Naive thymus-derived CD8-positive, alpha-beta T cell (primary cell): ENCODE measurements around the gene SRC. TPM values are rescaled to one million over a fixed set of nuclear protein-coding genes. Genes with fewer than 3 reads are reported as not detected.

Experiments
- ATAC-seq, 2 donors: fragments of 150-1000 bp; cut with Tn5 transposase in 1 of 2; sonication (Bioruptor Pico), chemical (Tn5 transposase) in 1 of 2; 1 replicate in 1 of 2; 2 replicates in 1 of 2; pipeline ENCODE4 v1.10.0; 2021; ENCODE audit warnings: mild to moderate bottlenecking in 2 of 2, moderate library complexity in 2 of 2
- POLR2A ChIA-PET: fragments of 350-600 bp; sonication (Branson Sonifier 250); formaldehyde crosslinking; loops from one replicate; lab custom pipeline; 2021; ENCODE audit warnings: antibody characterized with exemption; lab: Charles Lee
- DNase-seq, 10 donors: peaks; one replicate each; pipeline versions ENCODE4 v3.0.0 to v3.0.0-alpha.2; 2020 to 2022
- H3K27ac Mint-ChIP-seq, 10 donors: one replicate each; pipeline ENCODE4 v1.8.0; 2020 to 2022; ENCODE audit warnings: mild to moderate bottlenecking in 10 of 10, mixed read lengths in 10 of 10, moderate library complexity in 4 of 10, inconsistent platforms in 1 of 10
- H3K27me3 Mint-ChIP-seq, 5 donors: one replicate each; pipeline ENCODE4 v1.8.0; 2021 to 2022; ENCODE audit warnings: mixed read lengths in 5 of 5
- H3K36me3 Mint-ChIP-seq, 3 donors: one replicate each; pipeline ENCODE4 v1.8.0; 2020 to 2022; ENCODE audit warnings: mixed read lengths in 3 of 3, mild to moderate bottlenecking in 2 of 3, inconsistent platforms in 1 of 3
- H3K4me1 Mint-ChIP-seq, 4 donors: one replicate each; pipeline ENCODE4 v1.8.0; 2021 to 2022; ENCODE audit warnings: mixed read lengths in 4 of 4
- H3K4me3 Mint-ChIP-seq, 10 donors: one replicate each; pipeline ENCODE4 v1.8.0; 2020 to 2022; ENCODE audit warnings: mild to moderate bottlenecking in 10 of 10, mixed read lengths in 10 of 10, moderate library complexity in 6 of 10, inconsistent platforms in 1 of 10
- H3K9me3 Mint-ChIP-seq, 9 donors: one replicate each; pipeline ENCODE4 v1.8.0; 2020 to 2022; ENCODE audit warnings: mixed read lengths in 9 of 9, mild to moderate bottlenecking in 3 of 9, inconsistent platforms in 1 of 9, moderate library complexity in 1 of 9
- polyA plus RNA-seq, 3 donors: library from polyadenylated mRNA; unstranded; fragments of 300-500 nt; fragmentation: Illumina TruSeq; gene quantifications; one replicate each; pipeline ENCODE4 v1.2.3, GENCODE V29; 2021
- total RNA-seq, 8 experiments: library from RNA in 2 of 8; stranded (reverse) in 2 of 8; gene quantifications; one replicate each; pipeline ENCODE4 v1.2.3 and lab custom pipeline; 2021 to 2026

Gene SRC
- total and polyA plus RNA-seq, 5 experiments from 2014 or later, result 0.07 to 2.4 (median 0.60) TPM; not detected in 2

- peaks cover 16 to 43% (median 42%) of the 10 kb centered on the region in 5 donors for H3K27me3 Mint-ChIP-seq
- no peaks in the 10 kb centered on the region for H3K9me3 Mint-ChIP-seq
- no peak overlapping the region for H3K27ac Mint-ChIP-seq
- DNase-seq (no peak), ATAC-seq (no peak)
- H3K4me1 Mint-ChIP-seq, result peaks cover 0 to 6% (median 3%) of the 10 kb centered on the region in 4 donors
- peaks cover 0 to 3% (median 0%) of the 10 kb centered on the region in 3 donors for H3K36me3 Mint-ChIP-seq
- H3K4me3 Mint-ChIP-seq, result no peak overlapping the region
- POLR2A ChIA-PET, result no interaction called here
Measured at GRCh38 chr20:37423545-37423944, 77.6 kb downstream of the SRC start.

GRCh38 chr20:37424062-37424851, 78.3 kb downstream of the SRC start:
- peaks cover 0 to 6% (median 3%) of the 10 kb centered on the region in 4 donors for H3K4me1 Mint-ChIP-seq
- no peak for DNase-seq
- H3K36me3 Mint-ChIP-seq, result peaks cover 0 to 3% (median 0%) of the 10 kb centered on the region in 3 donors
- peaks cover 16 to 43% (median 42%) of the 10 kb centered on the region in 5 donors for H3K27me3 Mint-ChIP-seq
- H3K4me3 Mint-ChIP-seq, result no peak overlapping the region
- no peaks in the 10 kb centered on the region for H3K9me3 Mint-ChIP-seq
- ATAC-seq, result no peak
- peak overlapping the region in 1 of 10 donors; percentile 40 for H3K27ac Mint-ChIP-seq
- POLR2A ChIA-PET, result no interaction called here

GRCh38 chr20:37425103-37425625, 79.2 kb downstream of the SRC start:
- ATAC-seq (no peak), DNase-seq (no peak)
- Mint-ChIP-seq H3K4me3 (no peak overlapping the region), H3K27ac (no peak overlapping the region), H3K9me3 (no peaks in the 10 kb centered on the region), H3K27me3 (peaks cover 16 to 42% (median 40%) of the 10 kb centered on the region in 5 donors), H3K36me3 (peaks cover 0 to 3% (median 0%) of the 10 kb centered on the region in 3 donors), H3K4me1 (peaks cover 0 to 6% (median 3%) of the 10 kb centered on the region in 4 donors)
- POLR2A ChIA-PET, result no interaction called here

GRCh38 chr20:37426106-37426505, 80.2 kb downstream of the SRC start:
- no peak overlapping the region for H3K27ac Mint-ChIP-seq
- DNase-seq (no peak), ATAC-seq (no peak)
- peaks cover 0 to 6% (median 3%) of the 10 kb centered on the region in 4 donors for H3K4me1 Mint-ChIP-seq
- peaks cover 10 to 37% (median 31%) of the 10 kb centered on the region in 5 donors for H3K27me3 Mint-ChIP-seq
- H3K36me3 Mint-ChIP-seq, result peaks cover 0 to 3% (median 0%) of the 10 kb centered on the region in 3 donors
- no peak overlapping the region for H3K4me3 Mint-ChIP-seq
- no peaks in the 10 kb centered on the region for H3K9me3 Mint-ChIP-seq
- POLR2A ChIA-PET, result no interaction called here

GRCh38 chr20:37426978-37427377, 81.0 kb downstream of the SRC start:
- Mint-ChIP-seq H3K27ac (no peak overlapping the region), H3K4me3 (no peak overlapping the region), H3K9me3 (no peaks in the 10 kb centered on the region), H3K27me3 (peaks cover 8 to 31% (median 24%) of the 10 kb centered on the region in 5 donors), H3K4me1 (peaks cover 0 to 4% (median 2%) of the 10 kb centered on the region in 4 donors), H3K36me3 (peaks cover 0 to 3% (median 0%) of the 10 kb centered on the region in 3 donors)
- ATAC-seq, result no peak
- POLR2A ChIA-PET, result no interaction called here
- DNase-seq, result no peak

- ATAC-seq, result no peak
- Mint-ChIP-seq H3K4me3 (no peak overlapping the region), H3K9me3 (no peaks in the 10 kb centered on the region), H3K4me1 (no peaks in the 10 kb centered on the region), H3K27me3 (peaks cover 0 to 6% (median 4%) of the 10 kb centered on the region in 5 donors), H3K27ac (no peak overlapping the region), H3K36me3 (no peaks in the 10 kb centered on the region)
- POLR2A ChIA-PET, result no interaction called here
- no peak for DNase-seq
Measured at GRCh38 chr20:37430044-37430443, 84.1 kb downstream of the SRC start.

- Mint-ChIP-seq H3K9me3 (no peaks in the 10 kb centered on the region), H3K27ac (no peak overlapping the region), H3K27me3 (no peaks in the 10 kb centered on the region), H3K4me1 (no peaks in the 10 kb centered on the region), H3K4me3 (no peak overlapping the region), H3K36me3 (no peaks in the 10 kb centered on the region)
- no peak for ATAC-seq
- POLR2A ChIA-PET, result no interaction called here
- peak in 1 of 10 donors; percentile 49 for DNase-seq
Measured at GRCh38 chr20:37430778-37431460, 85.0 kb downstream of the SRC start.

GRCh38 chr20:37431786-37432185, 85.8 kb downstream of the SRC start:
- no peaks in the 10 kb centered on the region for H3K9me3 Mint-ChIP-seq
- no peaks in the 10 kb centered on the region for H3K36me3 Mint-ChIP-seq
- peaks cover 0 to 3% (median 2%) of the 10 kb centered on the region in 5 donors for H3K27me3 Mint-ChIP-seq
- H3K4me3 Mint-ChIP-seq, result no peak overlapping the region
- peak in 1 of 10 donors; percentile 34 for DNase-seq
- POLR2A ChIA-PET, result no interaction called here
- H3K4me1 Mint-ChIP-seq, result no peaks in the 10 kb centered on the region
- no peak for ATAC-seq
- H3K27ac Mint-ChIP-seq, result no peak overlapping the region

- Mint-ChIP-seq H3K9me3 (no peaks in the 10 kb centered on the region), H3K27me3 (peaks cover 0 to 11% (median 3%) of the 10 kb centered on the region in 5 donors), H3K27ac (no peak overlapping the region), H3K36me3 (no peaks in the 10 kb centered on the region), H3K4me3 (no peak overlapping the region), H3K4me1 (no peaks in the 10 kb centered on the region)
- ATAC-seq (no peak), DNase-seq (no peak)
- POLR2A ChIA-PET, result no interaction called here
Measured at GRCh38 chr20:37432606-37433005, 86.7 kb downstream of the SRC start.

- H3K4me3 Mint-ChIP-seq, result no peak overlapping the region
- DNase-seq (peak in 1 of 10 donors; percentile 51), ATAC-seq (no peak)
- H3K27me3 Mint-ChIP-seq, result peaks cover 1 to 32% (median 12%) of the 10 kb centered on the region in 5 donors
- H3K9me3 Mint-ChIP-seq, result no peaks in the 10 kb centered on the region
- no peaks in the 10 kb centered on the region for H3K4me1 Mint-ChIP-seq
- H3K36me3 Mint-ChIP-seq, result no peaks in the 10 kb centered on the region
- no peak overlapping the region for H3K27ac Mint-ChIP-seq
- POLR2A ChIA-PET, result no interaction called here
Measured at GRCh38 chr20:37435607-37436006, 89.7 kb downstream of the SRC start.

GRCh38 chr20:37436527-37437186, 90.7 kb downstream of the SRC start:
- POLR2A ChIA-PET, result no interaction called here
- Mint-ChIP-seq H3K27me3 (peaks cover 1 to 32% (median 12%) of the 10 kb centered on the region in 5 donors), H3K9me3 (no peaks in the 10 kb centered on the region), H3K36me3 (no peaks in the 10 kb centered on the region), H3K27ac (no peak overlapping the region), H3K4me3 (no peak overlapping the region), H3K4me1 (no peaks in the 10 kb centered on the region)
- ATAC-seq (no peak), DNase-seq (no peak)

GRCh38 chr20:37437676-37438075, 91.7 kb downstream of the SRC start:
- POLR2A ChIA-PET, result no interaction called here
- Mint-ChIP-seq H3K27me3 (peaks cover 1 to 32% (median 12%) of the 10 kb centered on the region in 5 donors), H3K4me3 (no peak overlapping the region), H3K36me3 (no peaks in the 10 kb centered on the region), H3K27ac (no peak overlapping the region), H3K9me3 (no peaks in the 10 kb centered on the region), H3K4me1 (no peaks in the 10 kb centered on the region)
- DNase-seq, result peak in 1 of 10 donors; percentile 44
- no peak for ATAC-seq
